K562 (cell line): Measurements from ENCODE around the gene STRIP1. TPM values are rescaled to one million over a fixed set of nuclear protein-coding genes. Genes with fewer than 3 reads are reported as not detected.

Experiments used
- ATAC-seq: fragments of 200-7000 bp; cut with Tn5 transposase; 3 replicates; pipeline ENCODE4 v1.9.1; 2020; ENCODE audit warnings: moderate library complexity
- BruUV-seq: library from RNA; stranded (reverse); fragments of 400-500 nt; replicated peaks from 2 replicates; lab custom pipeline; 2021; lab: Mats Ljungman, UMichigan
- CTCF ChIA-PET: fragments of 300-600 bp; formaldehyde crosslinking; extraction: SDS; loops from one replicate; lab custom pipeline; 2021; ENCODE audit warnings: low intra/inter-chr PET ratio; lab: Yijun Ruan, JAX
- POLR2A ChIA-PET: fragments of 300-600, 350-650 bp; sonication (Branson Sonifier 250); formaldehyde crosslinking; extraction: SDS; loops from one replicate; lab custom pipeline; 2021; ENCODE audit warnings: antibody characterized with exemption, inconsistent platforms; lab: Yijun Ruan, JAX
- DNase-seq, 4 experiments: peaks; one replicate each; pipeline versions ENCODE4 v3.0.0 to v3.0.0-alpha.2; 2011 to 2018; ENCODE audit warnings: low spot score in 3 of 4, mixed read lengths in 3 of 4; ENCODE audit errors: extremely low read depth in 1 of 4
- FAIRE-seq: peaks from 2 replicates; lab custom pipeline; 2011; peaks lifted over from hg19 to GRCh38; lab: Jason Lieb, UNC
- H2AFZ ChIP-seq: 2 replicates; pipeline ENCODE4 v1.6.0; 2011; ENCODE audit warnings: low read depth, low read length, control low read depth, inconsistent platforms
- H3K27ac ChIP-seq: fragments of 200-600 bp; 3 replicates; pipeline ENCODE4 v1.8.0; 2011; ENCODE audit warnings: low read depth, mild to moderate bottlenecking, control low read depth, inconsistent platforms, low read length, moderate library complexity, mixed read lengths; ENCODE audit errors: extremely low read depth
- H3K27me3 ChIP-seq, 2 experiments: fragments of 300-600 bp in 1 of 2; 2 replicates in 1 of 2; 3 replicates in 1 of 2; pipeline versions ENCODE4 v1.6.0 to v1.8.0; 2011; ENCODE audit warnings: inconsistent platforms in 2 of 2, low read length in 2 of 2, mild to moderate bottlenecking in 1 of 2, mixed read lengths in 1 of 2, moderate library complexity in 1 of 2; ENCODE audit not compliant: control insufficient read depth in 2 of 2, insufficient read depth in 2 of 2
- H3K36me3 ChIP-seq: fragments of 300-600 bp; 3 replicates; pipeline ENCODE4 v1.8.0; 2011; ENCODE audit warnings: mild to moderate bottlenecking, low read length, inconsistent platforms; ENCODE audit not compliant: control insufficient read depth, insufficient read depth
- H3K4me1 ChIP-seq, 2 experiments: fragments of 200-600 bp in 1 of 2; replicated peaks in 1 of 2; 2 replicates in 1 of 2; 3 replicates in 1 of 2; pipeline versions ENCODE4 v1.5.1 to v1.8.0; 2011; ENCODE audit warnings: inconsistent platforms in 2 of 2, low read length in 2 of 2, mild to moderate bottlenecking in 1 of 2, mixed read lengths in 1 of 2, moderate library complexity in 1 of 2; ENCODE audit not compliant: control insufficient read depth in 2 of 2, insufficient read depth in 2 of 2
- H3K4me2 ChIP-seq: 2 replicates; pipeline ENCODE4 v1.6.1; 2011; ENCODE audit warnings: low read length, control low read depth, inconsistent platforms, mixed read lengths; ENCODE audit not compliant: insufficient read depth
- H3K4me3 ChIP-seq: fragments of 200-600 bp; sonication (generic), shearing (Covaris generic); 2 replicates; pipeline ENCODE4 v1.5.1; 2016; ENCODE audit warnings: control low read depth, inconsistent platforms
- H3K79me2 ChIP-seq: fragments of 200-600 bp; 3 replicates; pipeline ENCODE4 v1.8.0; 2011; ENCODE audit warnings: low read length, inconsistent platforms; ENCODE audit not compliant: control insufficient read depth, insufficient read depth
- H3K9ac ChIP-seq, 2 experiments: 2 replicates each; pipeline versions ENCODE4 v1.6.0 to v1.6.1; 2011; ENCODE audit warnings: low read depth in 2 of 2, low read length in 2 of 2, control low read depth in 1 of 2, inconsistent platforms in 1 of 2, mild to moderate bottlenecking in 1 of 2, mixed read lengths in 1 of 2; ENCODE audit not compliant: insufficient read depth in 1 of 2
- H3K9me1 ChIP-seq: one replicate; pipeline ENCODE4 v1.6.0; 2011; ENCODE audit warnings: inconsistent platforms, mild to moderate bottlenecking, low read length, moderate library complexity; ENCODE audit not compliant: control insufficient read depth, insufficient read depth
- H3K9me3 ChIP-seq: replicated peaks from 2 replicates; pipeline ENCODE4 v1.5.1; 2011; ENCODE audit warnings: low read depth, low read length, inconsistent platforms; ENCODE audit not compliant: control insufficient read depth, insufficient read depth
- H4K20me1 ChIP-seq: replicated peaks from 2 replicates; pipeline ENCODE4 v1.6.1; 2011; ENCODE audit warnings: low read length, inconsistent platforms, mixed read lengths; ENCODE audit not compliant: control insufficient read depth, insufficient read depth
- ELF1 ChIP-seq: fragments of 200-800 bp; sonication (Bioruptor generic); IDR thresholded peaks from 2 replicates; pipeline ENCODE4 v1.6.1; 2016; ENCODE audit warnings: missing genetic modification characterization, missing compliant biosample characterization
- MAZ ChIP-seq, 2 experiments: fragments of 450-650 bp in 1 of 2; sonication (generic) in 1 of 2; formaldehyde crosslinking; IDR thresholded peaks in 1 of 2; conservative IDR thresholded peaks in 1 of 2; 2 replicates each; pipeline versions ENCODE4 v1.4.0 to v1.5.0; 2020; ENCODE audit warnings: mild to moderate bottlenecking in 1 of 2, missing genetic modification reagents in 1 of 2
- MIER1 ChIP-seq: fragments of 450-650 bp; IDR thresholded peaks from 2 replicates; pipeline ENCODE4 v1.6.1; 2016; ENCODE audit warnings: antibody characterized with exemption, mild to moderate bottlenecking, low read depth
- RUNX1 ChIP-seq: sonication (generic); IDR thresholded peaks from 2 replicates; pipeline ENCODE4 v1.6.1; 2016; ENCODE audit warnings: antibody characterized with exemption, low read depth
- SREBF2 ChIP-seq: sonication (generic); formaldehyde crosslinking; IDR thresholded peaks from 2 replicates; pipeline ENCODE4 v1.4.0; 2020; ENCODE audit warnings: mild to moderate bottlenecking, missing genetic modification reagents
- THAP12 ChIP-seq: fragments of 250-450 bp; sonication (Bioruptor Pico); IDR thresholded peaks from 2 replicates; pipeline ENCODE4 v1.9.0; 2021; ENCODE audit warnings: mild to moderate bottlenecking, inconsistent platforms
- ZBTB26 ChIP-seq: fragments of 450-650 bp; formaldehyde crosslinking; IDR thresholded peaks from 2 replicates; pipeline ENCODE4 v1.4.0; 2022; ENCODE audit warnings: missing genetic modification characterization
- ZNF431 ChIP-seq: sonication (generic); formaldehyde crosslinking; IDR thresholded peaks from 2 replicates; pipeline ENCODE4 v1.8.0; 2022; ENCODE audit warnings: mild to moderate bottlenecking, missing genetic modification reagents
- ZNF780A ChIP-seq: fragments of 250-450 bp; sonication (Bioruptor Pico); IDR thresholded peaks from 2 replicates; pipeline ENCODE4 v1.5.0; 2021; ENCODE audit warnings: mild to moderate bottlenecking
- WGBS: fragments of 100-300 bp; shearing (Covaris generic); methylation state at CpG from one replicate; pipeline ENCODE4 v1.1.6; 2016; ENCODE audit warnings: low coverage, mixed read lengths; ENCODE audit not compliant: insufficient coverage; ENCODE audit errors: missing lambda C conversion rate; 5-methylcytosine and 5-hydroxymethylcytosine counted together
- in situ Hi-C: fragments of 300-500 bp; cut with MboI; formaldehyde crosslinking; loops from 4 replicates; pipeline ENCODE4 v1.15.0; 2018; ENCODE audit warnings: inconsistent platforms, mixed read lengths
- intact Hi-C: fragments of 100-400 bp; cut with micrococcal nuclease; formaldehyde crosslinking; loops from 2 replicates; pipeline ENCODE4 v1.14.2; 2022
- polyA plus RNA-seq, 8 experiments: library from polyadenylated mRNA; depleted of rRNA in 4 of 8; stranded (reverse) in 5 of 8; unstranded in 3 of 8; fragments of >200 nt; fragmentation: Nextera tagmentation in 2 of 8; fragmentation: Illumina TruSeq in 1 of 8; extraction: Ambion mirVana in 2 of 8; extraction: Trizol in 1 of 8; gene quantifications; 2 replicates each; pipeline versions ENCODE4 v1.2.1 to v1.2.3, GENCODE V29; 2011 to 2014; ENCODE audit warnings: inconsistent platforms in 1 of 8, missing spikeins in 1 of 8
- total RNA-seq, 7 experiments: library from RNA; depleted of rRNA in 6 of 7; stranded (reverse); fragments of >200 nt in 6 of 7; fragmentation: Illumina TruSeq in 2 of 7; extraction: Trizol in 2 of 7; gene quantifications; 2 replicates each; pipeline versions ENCODE4 v1.2.1 to v1.2.3, GENCODE V29; 2011 to 2021; ENCODE audit warnings: low replicate concordance in 1 of 7

Gene STRIP1
- total and polyA plus RNA-seq, 9 of the 15 experiments (the other 6 are each of a cell fraction or from before 2014, with no cell fraction given): 9.9 to 42.3 (median 32.0) TPM

- peaks cover 8% of the 10 kb centered on the region; the same call in 1 of the 2 replicates for H4K20me1 ChIP-seq
- no peak for ATAC-seq
- no peak overlapping the region for H3K4me2 ChIP-seq
- H3K79me2 ChIP-seq: peaks cover 79% of the 10 kb centered on the region
- CTCF ChIA-PET: no interaction called here
- H3K9me3 ChIP-seq: no peaks in the 10 kb centered on the region
- DNase-seq: no peak
- no peak overlapping the region for H2AFZ ChIP-seq
- no peak overlapping the region for H3K9ac ChIP-seq
- intact Hi-C loops (no loop called here), in situ Hi-C loops (loop anchor here (5.0 kb wide), 2 partner anchors 346 to 441 kb away; partner anchors contain the start of gene GNAI3)
- peaks cover 60% of the 10 kb centered on the region for H3K36me3 ChIP-seq
- H3K9me1 ChIP-seq: no peaks in the 10 kb centered on the region
- no peak for FAIRE-seq
- no peaks in the 10 kb centered on the region for H3K27me3 ChIP-seq
- POLR2A ChIA-PET: interaction anchor here (0.8 to 6.0 kb wide), 5 partner anchors 9 to 214 kb away, joined by 3 to 99 read pairs (median 10); no protein-coding TSS in a partner anchor
- no peak overlapping the region for H3K27ac ChIP-seq
- WGBS: 96% methylated on average over 3 of the region's 3 CpGs
- no peak overlapping the region for H3K4me3 ChIP-seq
- peaks cover 12 to 40% of the 10 kb centered on the region in 2 experiments for H3K4me1 ChIP-seq
- BruUV-seq: no TSS peak
- TF ChIP-seq ZBTB26 (CRISPR knock-in tag): no peak
- no peak for TF ChIP-seq ELF1
- TF ChIP-seq THAP12 (CRISPR knock-in tag): no peak
- no peak for TF ChIP-seq SREBF2 (CRISPR knock-in tag)
- TF ChIP-seq RUNX1: no peak
- no peak for TF ChIP-seq MIER1
- TF ChIP-seq ZNF780A: no peak
- no peak for TF ChIP-seq MAZ (CRISPR knock-in tag; conservative IDR thresholded peaks at IDR 0.05 in 1 of 2, IDR thresholded peaks at IDR 0.05 in 1 of 2)
- no peak for TF ChIP-seq ZNF431 (CRISPR knock-in tag)
These were observed 46.0 kb upstream of the STRIP1 start for GRCh38 chr1:109988349-109988914.
